Psoas muscle (tissue), 8 donors: Measurements from ENCODE around the gene SCAPER. TPM values are rescaled to one million over a fixed set of nuclear protein-coding genes. Genes with fewer than 3 reads are reported as not detected.

Experiments
- ATAC-seq, 4 donors: fragments of 200-7000 bp; cut with Tn5 transposase; one replicate each; pipeline ENCODE4 v1.9.1; 2020; ENCODE audit warnings: moderate library complexity in 3 of 4, mild to moderate bottlenecking in 2 of 4
- DNase-seq, 2 donors: peaks; one replicate each; pipeline ENCODE4 v3.0.0-alpha.2; 2020
- H3K27ac ChIP-seq: fragments of 200-600 bp; one replicate; pipeline ENCODE4 v1.8.0; 2022
- H3K27me3 ChIP-seq, 3 donors: fragments of 200-600 bp in 1 of 3; one replicate each; pipeline versions ENCODE4 v1.6.1 to v1.8.0; 2013 to 2022; ENCODE audit warnings: low read length in 2 of 3, mild to moderate bottlenecking in 2 of 3, moderate library complexity in 1 of 3; ENCODE audit not compliant: insufficient read depth in 3 of 3
- H3K36me3 ChIP-seq, 2 donors: fragments of 200-600 bp in 1 of 2; one replicate each; pipeline versions ENCODE4 v1.6.1 to v1.8.0; 2013 to 2022; ENCODE audit warnings: low read depth in 1 of 2, mild to moderate bottlenecking in 1 of 2, moderate library complexity in 1 of 2; ENCODE audit not compliant: insufficient read depth in 1 of 2
- H3K4me1 ChIP-seq: fragments of 200-600 bp; one replicate; pipeline ENCODE4 v1.8.0; 2022
- H3K4me3 ChIP-seq: fragments of 200-600 bp; one replicate; pipeline ENCODE4 v1.8.0; 2022; ENCODE audit warnings: mild to moderate bottlenecking
- H3K9me3 ChIP-seq: fragments of 200-600 bp; one replicate; pipeline ENCODE4 v1.8.0; 2022
- CTCF ChIP-seq: fragments of 200-600 bp; IDR thresholded peaks from one replicate; pipeline ENCODE4 v1.8.0; 2022; ENCODE audit warnings: antibody characterized with exemption
- WGBS, 3 donors: extraction: QIAGEN DNeasy Blood & Tissue Kit; methylation state at CpG; one replicate each; pipeline versions ENCODE4 v1.1.6 to v1.1.7; 2013; 5-methylcytosine and 5-hydroxymethylcytosine counted together
- intact Hi-C, 2 donors: fragments of 100-400 bp; cut with DNase I; formaldehyde crosslinking; loops; one replicate each; pipeline versions ENCODE4 v1.11.0 to v1.14.2; 2022
- polyA plus RNA-seq, 3 donors: library from polyadenylated mRNA; stranded (reverse); fragments of 200-250 nt; gene quantifications; one replicate each; pipeline ENCODE4 v1.2.3, GENCODE V29; 2013
- total RNA-seq, 4 donors: library from RNA; stranded (reverse); fragmentation: NEBNext Ultra II Directional in 2 of 4; extraction: Animal tissue kit (Norgen Biotek cat#: 25700) in 2 of 4; gene quantifications; one replicate each; pipeline versions ENCODE4 v1.2.1 to v1.2.4, GENCODE V29; 2021 to 2023
- donor health status: healthy with polysubstance abuse.
- donor health status: DM: no; HTN: no; CAD: no; lungs with moderate emphysema.
- donor health status: Bipolar disorder and iron deficiency.
- donor health status: healthy.
- donor health status: DM: yes; HTN: yes; CAD: no.
- donor health status: DM: no; HTN: no; CAD: no.
- donor health status: DM: no; HTN: no; CAD: no.
- donor health status: DM: yes; HTN: yes; CAD: no.

Gene SCAPER
- total and polyA plus RNA-seq, 7 donors = 4.1 to 28.7 (median 20.0) TPM

DNA sequence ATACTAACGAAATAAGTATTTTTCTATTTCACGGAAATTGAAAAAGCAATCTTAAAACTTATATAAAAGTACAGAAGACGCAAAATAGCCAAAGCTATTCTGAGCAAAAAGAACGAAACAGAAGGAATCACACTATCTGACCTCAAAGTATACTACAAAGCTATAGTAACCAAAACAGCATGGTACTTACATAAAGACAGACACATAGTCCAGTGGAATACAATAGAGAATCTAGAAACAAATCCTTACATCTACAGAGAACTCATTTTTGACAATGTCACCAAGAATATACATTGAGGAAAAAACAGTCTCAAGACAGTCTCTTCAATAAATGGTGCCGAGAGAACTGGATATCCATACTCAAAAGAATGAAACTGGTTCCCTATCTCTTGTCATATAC is 322.6 kb downstream of the SCAPER start:
- Histone ChIP-seq H3K4me1 (peaks cover under 1% of the 10 kb centered on the region), H3K4me3 (no peak overlapping the region), H3K27me3 (no peaks in the 10 kb centered on the region), H3K36me3 (no peaks in the 10 kb centered on the region), H3K27ac (no peak overlapping the region), H3K9me3 (peaks cover 24% of the 10 kb centered on the region)
- DNase-seq (no peak), ATAC-seq (no peak)
- TF ChIP-seq CTCF = no peak
- 78 to 86% (median 79%) methylated on average over 5 of the region's 5 CpGs for WGBS, 3 donors
- intact Hi-C loops = no loop called here

GRCh38 chr15:76577879-76578512 is 327.1 kb downstream of the SCAPER start:
- Histone ChIP-seq H3K36me3 (no peaks in the 10 kb centered on the region), H3K4me1 (peaks cover 9% of the 10 kb centered on the region), H3K27ac (no peak overlapping the region), H3K4me3 (no peak overlapping the region), H3K9me3 (peaks cover 13% of the 10 kb centered on the region), H3K27me3 (no peaks in the 10 kb centered on the region)
- TF ChIP-seq CTCF = no peak
- 95 to 100% (median 98%) methylated on average over 5 of the region's 5 CpGs for WGBS, 3 donors
- no peak for ATAC-seq
- no peak for DNase-seq
- intact Hi-C loops = no loop called here

- 62 to 65% (median 64%) methylated on average over 9 of the region's 9 CpGs for WGBS, 3 donors
- Histone ChIP-seq H3K4me3 (no peak overlapping the region), H3K9me3 (peaks cover under 1% of the 10 kb centered on the region), H3K27ac (no peak overlapping the region), H3K27me3 (no peaks in the 10 kb centered on the region), H3K36me3 (no peaks in the 10 kb centered on the region), H3K4me1 (peaks cover 9% of the 10 kb centered on the region)
- DNase-seq (peak; percentile 38 to 55), ATAC-seq (peak in 2 of 4 donors; percentile 40 to 67)
- intact Hi-C loops = no loop called here
- no peak for TF ChIP-seq CTCF
Observed at GRCh38 chr15:76576523-76577279, 328.4 kb downstream of the SCAPER start.

DNA sequence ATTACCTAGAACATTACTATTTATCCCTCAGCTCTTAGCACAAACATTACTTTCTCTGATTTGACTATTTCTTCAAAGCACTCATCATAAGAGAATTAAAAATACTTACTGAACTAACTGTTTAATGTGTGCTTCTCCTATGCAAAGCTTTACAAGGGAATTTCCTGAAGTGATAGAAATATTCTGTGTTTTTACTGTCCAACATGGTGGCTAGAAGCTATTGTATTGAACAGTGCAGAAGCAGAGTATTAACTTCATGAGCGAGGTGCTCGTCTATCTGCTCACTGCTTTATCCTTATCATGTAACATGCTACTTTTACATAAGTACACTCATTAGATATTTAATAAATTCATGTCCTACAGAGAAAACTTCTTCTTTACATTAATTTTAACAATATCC is 329.5 kb downstream of the SCAPER start:
- peaks cover 9% of the 10 kb centered on the region for H3K4me1 ChIP-seq
- H3K9me3 ChIP-seq = no peaks in the 10 kb centered on the region
- intact Hi-C loops = no loop called here
- TF ChIP-seq CTCF = no peak
- ATAC-seq = no peak
- H3K27me3 ChIP-seq = no peaks in the 10 kb centered on the region
- no peak overlapping the region for H3K4me3 ChIP-seq
- no peak for DNase-seq
- no peak overlapping the region for H3K27ac ChIP-seq
- 97 to 100% (median 100%) methylated on average over 2 of the region's 2 CpGs for WGBS, 3 donors
- no peaks in the 10 kb centered on the region for H3K36me3 ChIP-seq
